NOMO-1 treated with DMSO at 0.1 percent for 48 hours (cell line): ENCODE data around the gene PLA2G4D.

Experiments
- DNase-seq: peaks from one replicate; lab custom pipeline; 2025; ENCODE audit not compliant: unreplicated experiment; lab: John Stamatoyannopoulos, UW

The PLA2G4D gene

GRCh38 chr15:42129364-42129763 is 35.0 kb upstream of the PLA2G4D start:
- DNase-seq = no peak

GRCh38 chr15:42128476-42128875 is 34.1 kb upstream of the PLA2G4D start:
- DNase-seq = no peak

GRCh38 chr15:42123546-42123945 is 29.2 kb upstream of the PLA2G4D start:
- no peak for DNase-seq

- DNase-seq = peak; percentile 31
Measured at GRCh38 chr15:42121682-42122081, 27.3 kb upstream of the PLA2G4D start.

DNA sequence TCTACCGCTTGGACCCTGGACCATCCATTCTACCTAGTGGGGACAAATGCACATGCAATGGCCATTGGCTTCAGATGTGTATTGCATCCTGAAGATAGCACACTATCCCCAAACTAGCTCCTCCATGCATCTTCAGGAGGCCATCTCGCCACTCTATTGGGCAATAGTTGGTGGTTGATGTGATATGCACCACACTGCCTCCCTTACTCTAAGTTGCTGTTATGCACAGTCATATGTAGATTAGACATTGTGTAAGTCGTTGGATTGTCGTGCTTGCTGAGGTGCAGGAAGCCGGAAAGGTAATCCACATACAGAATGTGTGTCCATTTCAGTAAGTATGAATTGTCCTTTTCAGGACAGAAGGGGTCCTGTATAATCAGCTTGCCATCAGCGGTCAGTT is 26.7 kb upstream of the PLA2G4D start:
- peak; percentile 94 for DNase-seq

DNA sequence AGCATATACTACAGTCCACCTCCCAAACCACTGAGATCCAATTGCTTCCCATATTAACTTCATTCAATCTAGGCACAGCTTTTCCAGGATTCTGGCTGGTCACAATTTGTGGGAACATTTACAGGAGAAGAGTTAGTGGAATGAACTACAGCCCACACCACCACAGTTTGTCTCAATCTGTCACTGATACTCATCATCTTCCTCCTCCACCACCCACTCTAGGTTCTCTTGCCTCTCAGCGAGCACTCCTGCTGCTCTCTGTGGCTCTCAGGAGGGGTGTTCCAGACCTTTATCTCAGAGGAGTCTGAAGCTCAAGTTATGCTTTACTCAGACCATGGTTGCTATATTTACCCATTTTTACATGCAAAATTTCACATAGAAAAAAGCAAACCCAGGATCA is 25.9 kb upstream of the PLA2G4D start:
- DNase-seq = no peak

- DNase-seq = no peak
Measured at GRCh38 chr15:42119446-42119760, 25.0 kb upstream of the PLA2G4D start.

DNA sequence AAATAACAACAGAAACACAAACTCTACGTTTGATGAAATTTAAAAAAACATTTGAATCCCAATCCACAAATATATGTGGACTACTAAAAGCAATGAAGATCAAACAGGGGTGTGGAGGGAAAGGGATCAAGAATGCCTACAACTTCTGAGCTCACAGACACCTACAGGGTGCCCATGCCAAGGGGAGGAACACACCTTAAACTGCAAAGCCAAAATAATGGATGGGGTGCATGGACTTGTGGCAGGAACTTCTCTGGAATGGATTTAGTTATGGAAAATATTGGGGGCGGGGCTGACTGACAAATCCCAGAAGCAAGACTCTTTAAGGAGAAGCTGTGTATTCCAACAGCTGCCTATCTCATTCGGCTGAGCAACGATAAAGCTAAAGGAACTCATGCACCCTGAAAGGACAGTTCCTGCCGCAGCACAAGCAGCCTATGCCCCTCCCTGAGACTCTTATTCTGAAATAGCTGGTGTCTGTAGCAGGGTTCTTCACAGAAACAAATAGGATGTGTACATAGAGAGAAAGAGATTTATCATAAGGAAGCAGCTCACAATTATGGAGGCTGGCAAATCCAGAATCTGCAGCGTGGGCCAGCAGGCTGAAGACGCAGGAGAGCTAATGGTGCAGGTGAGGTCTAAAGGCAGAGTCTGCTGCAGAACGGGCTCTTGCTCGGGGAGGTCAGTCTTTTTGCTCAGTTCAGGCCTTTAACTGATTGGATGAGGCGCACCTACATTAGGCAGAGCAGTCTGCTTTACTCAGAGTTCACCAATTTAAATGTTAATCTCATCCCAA is 24.5 kb upstream of the PLA2G4D start:
- peak; percentile 93 for DNase-seq

- DNase-seq = peak; percentile 96
Measured at GRCh38 chr15:42111924-42112323, 17.6 kb upstream of the PLA2G4D start.

DNA sequence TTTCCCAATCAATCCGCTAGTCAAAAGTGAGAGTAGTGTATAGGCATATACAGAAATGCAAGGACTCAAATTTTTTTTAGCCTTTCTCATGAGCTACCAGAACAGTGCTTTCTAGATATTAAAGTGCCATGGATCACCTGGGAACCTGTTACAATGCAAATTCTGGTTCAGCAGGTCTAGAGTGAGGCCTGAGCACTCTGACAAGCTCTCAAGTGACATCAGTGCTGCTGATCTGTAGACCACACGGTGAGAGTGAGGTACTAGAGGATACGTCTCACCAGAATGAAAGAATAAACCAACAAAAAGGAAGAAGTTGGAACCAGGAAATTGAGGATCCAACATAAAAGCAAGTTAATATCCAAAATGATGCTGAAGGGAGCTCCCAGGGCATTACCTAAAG is 16.0 kb upstream of the PLA2G4D start:
- DNase-seq = no peak

DNA sequence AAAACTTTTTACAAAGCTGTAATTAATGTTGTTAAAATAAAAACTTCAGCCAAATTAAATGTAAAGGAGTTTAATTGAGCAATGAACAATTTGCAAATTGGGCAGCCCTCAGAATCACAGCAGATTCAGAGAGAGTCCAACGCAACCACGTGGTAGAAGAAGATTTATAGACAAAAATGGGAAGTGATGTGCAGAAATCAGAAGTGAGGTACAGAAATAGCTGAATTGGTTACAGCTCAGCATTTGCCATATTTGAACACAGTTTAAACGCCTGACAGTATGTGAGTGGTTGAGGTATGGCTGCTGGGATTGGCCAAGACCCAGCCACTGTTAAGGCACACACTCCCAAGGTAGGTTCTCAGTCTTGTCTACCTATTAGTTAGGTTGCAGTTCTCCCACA is 14.4 kb upstream of the PLA2G4D start:
- DNase-seq = peak; percentile 92

DNA sequence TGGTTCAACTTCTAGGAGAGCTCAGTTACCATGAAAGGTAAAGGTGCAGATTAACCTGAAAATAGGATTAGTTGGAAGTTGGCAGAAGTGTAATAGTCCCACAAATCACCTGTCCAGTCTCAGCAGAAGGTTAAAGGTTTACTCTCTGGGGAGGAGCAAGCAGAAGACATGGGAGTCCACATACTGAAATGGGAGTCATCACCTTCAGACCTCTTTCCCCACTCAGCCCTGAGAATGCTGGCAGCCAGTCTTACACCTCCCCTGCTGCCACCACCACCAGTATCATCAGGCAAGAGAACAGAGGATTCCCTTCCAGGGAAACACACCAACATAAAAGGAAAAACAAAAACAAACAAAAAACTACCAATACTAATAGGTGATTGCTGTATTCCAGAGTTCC is 13.8 kb upstream of the PLA2G4D start:
- no peak for DNase-seq

- no peak for DNase-seq
Measured at GRCh38 chr15:42107473-42107872, 13.1 kb upstream of the PLA2G4D start.

- peak; percentile 18 for DNase-seq
Measured at GRCh38 chr15:42106288-42106687, 11.9 kb upstream of the PLA2G4D start.

DNA sequence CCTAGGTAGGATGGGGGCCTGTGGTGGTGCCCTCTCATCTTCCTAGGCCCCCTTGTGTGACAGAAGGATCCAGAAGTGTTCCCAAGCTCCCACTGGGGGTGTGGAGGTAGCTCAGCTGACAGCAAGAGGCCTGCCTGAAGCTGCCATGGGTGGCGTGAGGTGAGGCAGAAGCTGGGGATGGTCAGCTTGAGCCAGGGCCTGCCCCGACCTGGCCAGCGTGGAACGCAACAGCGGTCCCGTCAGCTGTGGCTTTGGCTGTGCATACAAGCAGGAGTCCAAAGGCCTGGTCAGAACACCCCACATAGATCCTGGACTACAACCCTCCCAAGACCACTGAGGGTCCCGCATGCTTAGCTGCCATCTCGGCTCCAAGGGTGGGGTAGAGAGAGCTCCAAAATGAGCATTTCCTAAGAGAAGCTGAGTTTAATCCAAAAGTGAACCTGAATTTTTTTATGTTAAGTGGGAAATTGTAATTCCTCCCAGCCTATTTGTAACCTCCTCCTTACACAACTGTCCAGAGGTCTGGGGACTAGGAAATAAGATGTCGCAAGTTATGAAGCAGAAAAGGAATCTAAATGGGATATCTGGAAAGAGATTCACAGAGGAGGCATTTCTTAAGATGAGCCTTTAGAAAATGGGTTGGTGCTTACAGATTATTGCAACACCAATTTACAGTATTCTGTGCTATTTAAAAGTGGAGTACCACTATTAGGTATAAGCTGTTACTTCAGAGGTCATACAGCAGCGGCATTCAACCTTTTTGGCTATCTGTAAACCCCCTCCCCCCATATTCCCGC is 9.9 kb upstream of the PLA2G4D start:
- DNase-seq = no peak

DNA sequence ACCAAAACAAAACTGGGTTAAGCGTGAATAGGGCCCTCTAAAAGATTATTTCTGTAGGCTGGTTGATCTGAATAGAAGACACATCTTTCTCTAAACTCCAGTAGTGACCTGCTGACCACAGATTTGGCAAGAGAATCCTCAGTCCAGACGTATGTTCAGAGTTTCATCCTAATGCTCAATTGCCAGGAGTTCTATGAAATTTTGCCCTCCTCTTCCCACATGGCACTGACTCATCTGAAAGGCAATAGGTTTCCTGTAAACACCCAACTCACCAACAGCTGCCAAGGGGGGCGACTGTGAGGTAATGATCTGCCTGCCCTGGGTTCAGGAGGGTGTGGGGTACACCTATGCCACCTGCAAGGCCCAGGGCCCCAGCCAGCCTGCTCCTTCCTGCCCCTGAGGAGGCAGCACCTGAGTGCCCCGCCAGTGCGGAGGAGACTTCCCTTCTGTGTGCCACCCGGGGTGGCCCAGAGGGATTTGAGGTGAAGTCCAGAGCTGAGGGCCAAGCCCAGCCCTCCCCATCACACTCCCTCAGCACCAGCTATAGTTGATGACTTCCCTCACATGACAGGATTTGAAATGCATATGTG is 8.4 kb upstream of the PLA2G4D start:
- DNase-seq = no peak

GRCh38 chr15:42101861-42102260 is 7.5 kb upstream of the PLA2G4D start:
- no peak for DNase-seq

GRCh38 chr15:42100021-42100800 is 5.8 kb upstream of the PLA2G4D start:
- peak; percentile 23 for DNase-seq

- DNase-seq = no peak
Measured at GRCh38 chr15:42097018-42097417, 2.7 kb upstream of the PLA2G4D start.

DNA sequence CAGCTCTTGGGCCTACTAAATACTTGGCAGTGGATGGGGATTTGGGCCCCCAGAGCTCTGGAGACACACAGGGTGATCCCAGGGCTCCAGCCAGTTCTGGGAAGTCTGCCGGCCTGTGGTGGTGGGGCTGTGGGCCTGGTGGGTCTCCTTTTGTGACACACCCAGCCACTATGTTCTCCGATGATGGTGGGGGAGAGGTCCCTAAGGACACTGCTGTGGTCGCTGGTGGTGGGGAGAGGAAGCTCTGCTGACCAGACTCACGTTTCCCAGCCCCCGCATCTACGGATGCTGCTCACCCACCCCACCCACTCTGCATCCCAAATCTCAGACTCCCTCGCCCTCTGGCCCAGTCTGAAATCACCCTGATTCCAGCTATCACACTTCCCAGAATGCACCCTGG is 396 bp downstream of the PLA2G4D start:
- DNase-seq = no peak
